T-helper 17 cell (primary cell): ENCODE measurements around the gene GIMAP8. TPM values are rescaled to one million over a fixed set of nuclear protein-coding genes. Genes with fewer than 3 reads are reported as not detected.
A peak's percentile ranks its signal among the peaks of the same experiment; 100 is the strongest.

Experiments used
- ATAC-seq: fragments of 150-1000 bp; cut with Tn5 transposase; 2 replicates; pipeline ENCODE4 v1.10.0; 2021; ENCODE audit warnings: mild to moderate bottlenecking, moderate library complexity
- DNase-seq, 3 donors: peaks; one replicate each; pipeline versions ENCODE4 v3.0.0 to v3.0.0-alpha.2; 2020 to 2021
- H3K9me3 ChIP-seq: one replicate; pipeline ENCODE4 v1.7.0; 2013; ENCODE audit warnings: low read length, mild to moderate bottlenecking; ENCODE audit not compliant: control insufficient read depth, poor library complexity, severe bottlenecking
- H3K27ac Mint-ChIP-seq: one replicate; pipeline ENCODE4 v1.8.0; 2022; ENCODE audit warnings: mild to moderate bottlenecking, moderate library complexity, mixed read lengths
- H3K27me3 Mint-ChIP-seq: one replicate; pipeline ENCODE4 v1.8.0; 2022; ENCODE audit warnings: mixed read lengths
- H3K36me3 Mint-ChIP-seq: one replicate; pipeline ENCODE4 v1.8.0; 2022; ENCODE audit warnings: low read depth, mixed read lengths
- H3K4me1 Mint-ChIP-seq: one replicate; pipeline ENCODE4 v1.8.0; 2022; ENCODE audit warnings: mild to moderate bottlenecking, mixed read lengths
- H3K4me3 Mint-ChIP-seq: one replicate; pipeline ENCODE4 v1.8.0; 2022; ENCODE audit warnings: mild to moderate bottlenecking, moderate library complexity, mixed read lengths
- total RNA-seq, 4 donors: library from RNA in 2 of 4; stranded (reverse) in 2 of 4; gene quantifications; one replicate each; pipeline ENCODE4 v1.2.3 and lab custom pipeline; 2022 to 2026

GIMAP8 gene
- total RNA-seq, 2 donors from 2014 or later = 8.1 to 12.0 TPM

- H3K36me3 Mint-ChIP-seq = no peaks in the 10 kb centered on the region
- DNase-seq = no peak
- no peak overlapping the region for H3K4me3 Mint-ChIP-seq
- peaks cover 6% of the 10 kb centered on the region for H3K27me3 Mint-ChIP-seq
- H3K9me3 ChIP-seq = no peaks in the 10 kb centered on the region
- H3K27ac Mint-ChIP-seq = peak overlapping the region; percentile 3
- peaks cover 14% of the 10 kb centered on the region for H3K4me1 Mint-ChIP-seq
- peak; percentile 72 for ATAC-seq
Observed at GRCh38 chr7:150435390-150436073, 14.9 kb upstream of the GIMAP8 start.

DNA sequence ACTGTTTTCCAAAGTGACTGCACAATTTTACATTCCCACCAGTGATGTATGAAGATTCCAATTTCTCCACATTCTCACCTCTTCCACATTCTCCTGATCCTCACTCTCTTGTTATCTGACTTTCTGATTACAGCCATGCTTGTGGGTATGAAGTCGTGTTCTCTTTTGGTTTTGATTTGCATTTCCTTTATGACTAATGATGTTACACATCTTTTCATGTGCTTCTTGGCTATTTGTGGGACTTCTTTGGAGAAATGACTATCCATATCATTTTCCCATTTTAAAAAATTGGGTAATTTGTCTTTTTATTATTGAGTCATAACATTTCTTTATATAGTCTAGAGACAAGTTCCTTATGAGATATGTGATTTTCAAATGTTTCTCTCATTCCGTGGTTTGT lies 10.5 kb upstream of the GIMAP8 start:
- Mint-ChIP-seq H3K4me1 (peaks cover 11% of the 10 kb centered on the region), H3K36me3 (no peaks in the 10 kb centered on the region), H3K4me3 (no peak overlapping the region), H3K27ac (no peak overlapping the region), H3K27me3 (no peaks in the 10 kb centered on the region)
- H3K9me3 ChIP-seq = no peaks in the 10 kb centered on the region
- DNase-seq = no peak
- ATAC-seq = no peak

GRCh38 chr7:150441524-150441923 lies 8.9 kb upstream of the GIMAP8 start:
- H3K27ac Mint-ChIP-seq = no peak overlapping the region
- no peak for DNase-seq
- H3K9me3 ChIP-seq = no peaks in the 10 kb centered on the region
- peaks cover 16% of the 10 kb centered on the region for H3K4me1 Mint-ChIP-seq
- H3K36me3 Mint-ChIP-seq = no peaks in the 10 kb centered on the region
- no peak overlapping the region for H3K4me3 Mint-ChIP-seq
- H3K27me3 Mint-ChIP-seq = no peaks in the 10 kb centered on the region
- no peak for ATAC-seq

- H3K27ac Mint-ChIP-seq = no peak overlapping the region
- no peaks in the 10 kb centered on the region for H3K36me3 Mint-ChIP-seq
- no peak overlapping the region for H3K4me3 Mint-ChIP-seq
- H3K9me3 ChIP-seq = no peaks in the 10 kb centered on the region
- ATAC-seq = no peak
- no peak for DNase-seq
- no peaks in the 10 kb centered on the region for H3K27me3 Mint-ChIP-seq
- H3K4me1 Mint-ChIP-seq = peaks cover 21% of the 10 kb centered on the region
Observed at GRCh38 chr7:150442811-150443210, 7.6 kb upstream of the GIMAP8 start.

GRCh38 chr7:150443793-150444540 lies 6.5 kb upstream of the GIMAP8 start:
- H3K4me1 Mint-ChIP-seq = peaks cover 29% of the 10 kb centered on the region
- no peaks in the 10 kb centered on the region for H3K27me3 Mint-ChIP-seq
- no peak for DNase-seq
- ATAC-seq = no peak
- H3K9me3 ChIP-seq = no peaks in the 10 kb centered on the region
- H3K36me3 Mint-ChIP-seq = no peaks in the 10 kb centered on the region
- H3K27ac Mint-ChIP-seq = no peak overlapping the region
- no peak overlapping the region for H3K4me3 Mint-ChIP-seq

GRCh38 chr7:150444674-150445365 lies 5.6 kb upstream of the GIMAP8 start:
- no peak overlapping the region for H3K4me3 Mint-ChIP-seq
- H3K36me3 Mint-ChIP-seq = no peaks in the 10 kb centered on the region
- DNase-seq = no peak
- no peak overlapping the region for H3K27ac Mint-ChIP-seq
- no peaks in the 10 kb centered on the region for H3K27me3 Mint-ChIP-seq
- no peak for ATAC-seq
- H3K9me3 ChIP-seq = no peaks in the 10 kb centered on the region
- peaks cover 35% of the 10 kb centered on the region for H3K4me1 Mint-ChIP-seq

DNA sequence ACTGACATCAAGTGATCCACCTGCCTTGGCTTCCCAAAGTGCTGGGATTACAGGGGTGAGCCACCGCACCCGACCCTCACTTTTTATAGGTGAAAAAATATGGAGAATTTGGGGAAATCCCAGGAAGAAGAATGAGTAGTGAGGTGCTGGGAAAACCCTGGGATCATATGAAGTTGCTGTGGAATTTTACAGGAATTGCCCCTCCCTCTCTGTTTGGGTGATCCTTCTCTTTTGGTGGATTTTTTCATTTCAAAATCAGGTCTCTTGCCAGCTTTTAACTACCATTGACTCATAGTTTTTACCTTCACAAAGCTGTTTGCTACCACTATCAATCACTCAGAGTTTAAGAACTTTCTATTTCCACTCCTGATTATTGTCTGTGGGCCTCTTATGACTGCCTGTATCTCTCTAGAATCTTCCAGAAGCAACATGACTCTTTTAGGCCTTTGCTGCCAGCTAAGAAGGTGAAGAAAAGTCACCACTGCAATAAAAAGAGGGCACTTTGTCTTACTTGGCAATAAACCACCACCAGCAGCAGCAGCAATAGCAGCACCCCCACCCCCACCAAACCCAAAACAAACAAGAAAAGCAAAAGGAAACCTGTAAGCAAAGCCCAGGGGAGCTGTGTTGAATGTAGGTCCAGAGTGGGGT lies 4.0 kb upstream of the GIMAP8 start:
- DNase-seq (no peak), ATAC-seq (no peak)
- Mint-ChIP-seq H3K36me3 (peaks cover 4% of the 10 kb centered on the region), H3K27me3 (no peaks in the 10 kb centered on the region), H3K27ac (peak overlapping the region; percentile 100), H3K4me3 (peak overlapping the region; percentile 70), H3K4me1 (peaks cover 42% of the 10 kb centered on the region)
- no peaks in the 10 kb centered on the region for H3K9me3 ChIP-seq

DNA sequence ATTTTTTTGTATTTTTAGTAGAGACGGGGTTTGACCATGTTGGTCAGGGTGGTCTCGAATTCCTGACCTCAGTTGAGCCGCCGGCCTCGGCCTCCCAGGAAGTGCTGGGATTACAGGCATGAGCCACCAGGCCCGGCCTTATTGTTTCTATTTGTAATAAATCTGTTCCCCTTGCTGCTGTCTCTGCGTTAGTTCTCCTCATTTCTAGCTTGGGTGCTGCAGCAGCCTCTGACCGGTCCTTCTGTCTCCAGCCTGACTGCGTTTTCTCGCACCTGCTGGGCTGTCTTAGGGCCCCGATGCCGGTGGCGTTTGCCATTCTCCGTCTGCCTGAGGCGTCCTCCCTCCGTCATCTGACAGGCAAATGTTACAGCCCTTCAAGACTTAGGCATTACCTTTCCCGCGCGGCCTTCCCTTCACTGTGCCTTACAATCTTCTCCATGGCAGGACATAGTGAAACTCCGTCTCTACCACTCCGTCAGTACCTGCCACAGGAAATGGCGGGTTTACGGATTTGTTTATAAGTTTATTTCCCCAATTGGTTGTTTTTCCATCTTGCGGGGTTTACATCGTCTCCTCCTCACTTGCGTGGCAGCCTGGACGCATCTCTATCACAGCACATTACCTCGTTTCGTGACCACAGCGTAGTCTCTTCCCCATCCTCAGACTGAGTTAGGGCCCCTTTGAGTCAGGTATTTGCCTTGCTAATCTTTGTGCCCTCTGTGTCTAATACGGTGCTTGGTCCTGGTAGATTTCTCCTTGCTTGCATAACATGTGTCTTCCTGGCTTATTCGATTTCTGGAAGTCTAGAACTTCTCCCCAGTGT lies 2.3 kb upstream of the GIMAP8 start:
- Mint-ChIP-seq H3K4me1 (peaks cover 49% of the 10 kb centered on the region), H3K36me3 (peaks cover 11% of the 10 kb centered on the region), H3K4me3 (peak overlapping the region; percentile 100), H3K27me3 (no peaks in the 10 kb centered on the region), H3K27ac (peak overlapping the region; percentile 100)
- no peaks in the 10 kb centered on the region for H3K9me3 ChIP-seq
- DNase-seq (no peak), ATAC-seq (peak; percentile 11)

DNA sequence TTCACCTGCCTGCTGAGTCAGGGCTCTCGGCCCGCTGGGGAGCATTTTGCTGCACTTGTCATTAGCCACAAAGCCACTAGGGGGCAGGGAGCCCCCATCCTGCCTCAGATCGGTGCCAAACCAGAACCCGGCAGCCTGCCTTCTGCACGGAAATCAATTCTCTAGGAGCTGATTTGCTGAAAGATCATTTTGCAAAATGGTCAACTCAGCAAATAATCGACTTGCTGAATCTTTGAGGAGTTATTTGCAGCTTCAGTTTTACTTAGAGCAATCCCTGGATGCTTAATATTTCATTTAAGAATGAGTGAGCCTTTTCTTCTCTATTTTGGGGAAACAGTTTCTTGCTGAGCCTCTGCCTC lies 1.7 kb upstream of the GIMAP8 start:
- DNase-seq (peak; percentile 68 to 84 (median 79)), ATAC-seq (peak; percentile 67)
- no peaks in the 10 kb centered on the region for H3K9me3 ChIP-seq
- Mint-ChIP-seq H3K27ac (peak overlapping the region; percentile 100), H3K4me3 (peak overlapping the region; percentile 100), H3K4me1 (peaks cover 55% of the 10 kb centered on the region), H3K27me3 (no peaks in the 10 kb centered on the region), H3K36me3 (peaks cover 11% of the 10 kb centered on the region)

DNA sequence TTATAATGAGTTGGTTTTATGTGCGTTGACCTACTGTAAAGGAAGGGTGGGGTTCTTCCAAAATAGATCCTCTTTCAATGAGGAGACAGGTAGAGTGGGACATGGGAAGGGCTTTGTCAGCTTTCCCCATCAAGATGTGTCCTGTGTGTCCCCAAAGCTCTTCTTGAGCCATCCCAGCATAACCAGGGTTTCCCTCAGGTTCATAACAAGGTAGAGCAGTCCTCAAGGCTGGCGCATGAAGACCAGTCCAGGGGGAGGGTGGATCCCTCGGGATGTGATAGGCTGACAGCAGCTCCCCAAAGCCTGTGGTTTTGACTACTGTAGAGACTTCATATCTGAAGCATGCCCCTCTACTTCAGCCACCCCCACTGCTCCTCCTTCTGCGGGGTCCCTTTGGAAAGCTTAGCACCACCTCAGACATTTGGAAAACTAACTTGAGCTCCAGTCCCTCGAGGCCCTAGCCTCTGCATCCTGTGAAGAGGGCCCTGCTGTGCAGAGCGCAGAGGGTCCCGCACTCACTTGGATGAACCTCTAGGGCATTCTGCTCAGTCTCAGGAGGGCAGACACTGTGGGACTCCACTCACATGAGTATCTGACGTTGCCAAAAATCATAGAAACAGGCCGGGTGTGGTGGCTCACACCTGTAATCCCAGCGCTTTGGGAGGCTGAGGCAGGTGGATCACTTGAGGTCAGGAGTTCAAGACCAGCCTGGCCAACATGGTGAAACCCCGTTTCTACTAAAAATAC lies 1.1 kb upstream of the GIMAP8 start:
- DNase-seq = no peak
- H3K9me3 ChIP-seq = no peaks in the 10 kb centered on the region
- no peaks in the 10 kb centered on the region for H3K27me3 Mint-ChIP-seq
- peak overlapping the region; percentile 100 for H3K4me3 Mint-ChIP-seq
- peaks cover 60% of the 10 kb centered on the region for H3K4me1 Mint-ChIP-seq
- peaks cover 13% of the 10 kb centered on the region for H3K36me3 Mint-ChIP-seq
- no peak for ATAC-seq
- peak overlapping the region; percentile 100 for H3K27ac Mint-ChIP-seq

DNA sequence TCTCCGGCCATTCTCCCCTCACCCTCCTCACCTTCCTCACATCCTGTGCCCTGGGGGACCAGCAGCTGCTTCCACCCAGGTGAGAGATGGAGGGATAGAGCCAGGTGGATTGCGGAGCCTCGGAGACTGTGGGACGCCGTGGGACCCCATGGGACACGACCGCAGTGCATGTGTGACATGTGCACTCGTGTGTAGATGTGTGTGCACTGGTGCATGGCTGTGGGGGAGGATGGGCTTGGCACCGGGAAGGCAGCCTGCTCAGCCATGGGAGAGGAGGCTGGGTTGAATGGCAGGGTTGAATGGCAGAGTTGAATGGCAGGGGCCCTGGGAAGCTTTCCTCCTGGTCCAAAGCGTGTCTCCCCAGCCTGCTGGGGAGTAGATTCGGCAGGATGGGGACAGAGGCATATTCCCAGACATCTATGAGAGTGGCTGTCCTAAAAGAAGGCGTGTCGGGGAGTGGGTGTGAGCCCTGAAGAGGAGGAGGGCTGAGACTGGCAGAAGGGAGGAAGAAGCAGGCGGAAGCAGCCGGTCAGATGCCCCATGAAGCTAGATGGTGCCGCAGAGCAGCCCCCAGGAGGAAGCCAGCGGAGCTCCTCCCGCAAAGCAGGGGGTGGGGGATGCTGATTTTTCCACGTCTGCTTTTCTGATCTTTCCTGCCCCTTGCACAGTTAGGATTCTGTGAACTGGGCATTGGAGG lies 815 bp downstream of the GIMAP8 start:
- ATAC-seq = peak; percentile 54
- Mint-ChIP-seq H3K4me1 (peaks cover 58% of the 10 kb centered on the region), H3K4me3 (peak overlapping the region; percentile 100), H3K27me3 (no peaks in the 10 kb centered on the region), H3K27ac (peak overlapping the region; percentile 100), H3K36me3 (peaks cover 13% of the 10 kb centered on the region)
- DNase-seq = peak in 2 of 3 donors; percentile 35 to 38
- H3K9me3 ChIP-seq = no peaks in the 10 kb centered on the region
